Measurements from ENCODE around the gene CCDC178.
"Not testable (repeated sequence)": the region's sequence is repeated elsewhere in the genome, so short reads cannot be mapped to it uniquely, and the experiment has no call there.

CCDC178 gene

GRCh38 chr18:33355263-33355662 lies 85.3 kb downstream of the CCDC178 start:
- no peak for DNase-seq (ENCODE audit: low spot score)

GRCh38 chr18:33350256-33350655 lies 90.3 kb downstream of the CCDC178 start:
- DNase-seq (ENCODE audit: low spot score), result no peak

GRCh38 chr18:33339733-33340132 lies 100.8 kb downstream of the CCDC178 start:
- DNase-seq (ENCODE audit: low spot score), result not testable (repeated sequence)

GRCh38 chr18:33334781-33335180 lies 105.7 kb downstream of the CCDC178 start:
- no peak for DNase-seq (ENCODE audit: low spot score)

- DNase-seq (ENCODE audit: low spot score), result no peak
Observed at GRCh38 chr18:33330711-33331110, 109.8 kb downstream of the CCDC178 start.

GRCh38 chr18:33326975-33327374 lies 113.5 kb downstream of the CCDC178 start:
- DNase-seq (ENCODE audit: low spot score), result no peak

- no peak for DNase-seq (ENCODE audit: low spot score)
Observed at GRCh38 chr18:33317640-33318039, 122.9 kb downstream of the CCDC178 start.

- DNase-seq (ENCODE audit: low spot score), result no peak
Observed at GRCh38 chr18:33316146-33316587, 124.4 kb downstream of the CCDC178 start.

GRCh38 chr18:33307520-33307919 lies 133.0 kb downstream of the CCDC178 start:
- no peak for DNase-seq (ENCODE audit: low spot score)

- no peak for DNase-seq (ENCODE audit: low spot score)
Observed at GRCh38 chr18:33304277-33304676, 136.2 kb downstream of the CCDC178 start.

GRCh38 chr18:33291539-33291938 lies 149.0 kb downstream of the CCDC178 start:
- DNase-seq (ENCODE audit: low spot score), result no peak

GRCh38 chr18:33288082-33288716 lies 152.3 kb downstream of the CCDC178 start:
- no peak for DNase-seq (ENCODE audit: low spot score)

GRCh38 chr18:33282709-33283333 lies 157.7 kb downstream of the CCDC178 start:
- DNase-seq (ENCODE audit: low spot score), result no peak

GRCh38 chr18:33282142-33282541 lies 158.4 kb downstream of the CCDC178 start:
- no peak for DNase-seq (ENCODE audit: low spot score)

- DNase-seq (ENCODE audit: low spot score), result no peak
Observed at GRCh38 chr18:33277431-33277830, 163.1 kb downstream of the CCDC178 start.

- DNase-seq (ENCODE audit: low spot score), result no peak
Observed at GRCh38 chr18:33275843-33276242, 164.7 kb downstream of the CCDC178 start.

- no peak for DNase-seq (ENCODE audit: low spot score)
Observed at GRCh38 chr18:33270297-33270696, 170.2 kb downstream of the CCDC178 start.

GRCh38 chr18:33269223-33269622 lies 171.3 kb downstream of the CCDC178 start:
- DNase-seq (ENCODE audit: low spot score), result no peak

GRCh38 chr18:33264566-33264965 lies 176.0 kb downstream of the CCDC178 start:
- peak; percentile 20 for DNase-seq (ENCODE audit: low spot score)

- DNase-seq (ENCODE audit: low spot score), result no peak
Observed at GRCh38 chr18:33239298-33239697, 201.2 kb downstream of the CCDC178 start.

GRCh38 chr18:33232318-33232626 lies 208.2 kb downstream of the CCDC178 start:
- DNase-seq (ENCODE audit: low spot score), result no peak

GRCh38 chr18:33231474-33232317 lies 208.8 kb downstream of the CCDC178 start:
- DNase-seq (ENCODE audit: low spot score), result peak; percentile 78

GRCh38 chr18:33212363-33212762 lies 228.2 kb downstream of the CCDC178 start:
- no peak for DNase-seq (ENCODE audit: low spot score)

Data from RKO (cell line).